Breast epithelium (tissue), 3 donors: ENCODE data around the gene TOP3B.

Experiments
- CTCF ChIP-seq, 3 donors: fragments of 450-650 bp; IDR thresholded peaks; one replicate each; pipeline ENCODE4 v1.5.1; 2016 to 2017; ENCODE audit warnings: antibody characterized with exemption in 3 of 3, mild to moderate bottlenecking in 3 of 3, moderate library complexity in 3 of 3
- POLR2A ChIP-seq: fragments of 450-650 bp; IDR thresholded peaks from one replicate; pipeline ENCODE4 v1.6.1; 2016; ENCODE audit warnings: antibody characterized with exemption, mild to moderate bottlenecking, moderate library complexity

- TF ChIP-seq CTCF (IDR thresholded peaks at IDR 0.05) (no peak), POLR2A (no peak)
Observed at GRCh38 chr22:21984793-21985192, 2.2 kb upstream of the TOP3B start.
